Measurements from ENCODE around the gene PCP2. TPM values are rescaled to one million over a fixed set of nuclear protein-coding genes. Genes with fewer than 3 reads are reported as not detected.

The PCP2 gene
- total and polyA plus RNA-seq, 2 of the 13 experiments (the other 11 are each of a cell fraction or from before 2014, with no cell fraction given) = 0.62 TPM; not detected in 1

- TF ChIP-seq, protein P1, sequence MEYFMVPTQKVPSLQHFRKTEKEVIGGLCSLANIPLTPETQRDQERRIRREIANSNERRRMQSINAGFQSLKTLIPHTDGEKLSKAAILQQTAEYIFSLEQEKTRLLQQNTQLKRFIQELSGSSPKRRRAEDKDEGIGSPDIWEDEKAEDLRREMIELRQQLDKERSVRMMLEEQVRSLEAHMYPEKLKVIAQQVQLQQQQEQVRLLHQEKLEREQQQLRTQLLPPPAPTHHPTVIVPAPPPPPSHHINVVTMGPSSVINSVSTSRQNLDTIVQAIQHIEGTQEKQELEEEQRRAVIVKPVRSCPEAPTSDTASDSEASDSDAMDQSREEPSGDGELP (IDR thresholded peaks at IDR 0.05; ENCODE audit: borderline replicate concordance, low read depth) = peak; percentile 72; the same call in 1 of the 2 replicates
- no peak for TF ChIP-seq FOSL1 (CRISPR knock-in tag; IDR thresholded peaks at IDR 0.05; ENCODE audit: borderline replicate concordance)
- TF ChIP-seq KLF12 (CRISPR knock-in tag; IDR thresholded peaks at IDR 0.05; ENCODE audit: borderline replicate concordance) = no peak
- TF ChIP-seq ARID3A (IDR thresholded peaks at IDR 0.05; ENCODE audit: low read depth, low read length) = peak; percentile 63; the same call in 1 of the 2 replicates
- TF ChIP-seq, protein P2, sequence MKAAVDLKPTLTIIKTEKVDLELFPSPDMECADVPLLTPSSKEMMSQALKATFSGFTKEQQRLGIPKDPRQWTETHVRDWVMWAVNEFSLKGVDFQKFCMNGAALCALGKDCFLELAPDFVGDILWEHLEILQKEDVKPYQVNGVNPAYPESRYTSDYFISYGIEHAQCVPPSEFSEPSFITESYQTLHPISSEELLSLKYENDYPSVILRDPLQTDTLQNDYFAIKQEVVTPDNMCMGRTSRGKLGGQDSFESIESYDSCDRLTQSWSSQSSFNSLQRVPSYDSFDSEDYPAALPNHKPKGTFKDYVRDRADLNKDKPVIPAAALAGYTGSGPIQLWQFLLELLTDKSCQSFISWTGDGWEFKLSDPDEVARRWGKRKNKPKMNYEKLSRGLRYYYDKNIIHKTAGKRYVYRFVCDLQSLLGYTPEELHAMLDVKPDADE (CRISPR knock-in tag; IDR thresholded peaks at IDR 0.05) = no peak
- no peak for TF ChIP-seq ZNF777 (CRISPR knock-in tag; IDR thresholded peaks at IDR 0.05)
- peak; percentile 82 for TF ChIP-seq MEF2D (CRISPR knock-in tag; IDR thresholded peaks at IDR 0.05)
- TF ChIP-seq DRAP1 (CRISPR knock-in tag; IDR thresholded peaks at IDR 0.05) = peak; percentile 41
- TF ChIP-seq, protein P3, sequence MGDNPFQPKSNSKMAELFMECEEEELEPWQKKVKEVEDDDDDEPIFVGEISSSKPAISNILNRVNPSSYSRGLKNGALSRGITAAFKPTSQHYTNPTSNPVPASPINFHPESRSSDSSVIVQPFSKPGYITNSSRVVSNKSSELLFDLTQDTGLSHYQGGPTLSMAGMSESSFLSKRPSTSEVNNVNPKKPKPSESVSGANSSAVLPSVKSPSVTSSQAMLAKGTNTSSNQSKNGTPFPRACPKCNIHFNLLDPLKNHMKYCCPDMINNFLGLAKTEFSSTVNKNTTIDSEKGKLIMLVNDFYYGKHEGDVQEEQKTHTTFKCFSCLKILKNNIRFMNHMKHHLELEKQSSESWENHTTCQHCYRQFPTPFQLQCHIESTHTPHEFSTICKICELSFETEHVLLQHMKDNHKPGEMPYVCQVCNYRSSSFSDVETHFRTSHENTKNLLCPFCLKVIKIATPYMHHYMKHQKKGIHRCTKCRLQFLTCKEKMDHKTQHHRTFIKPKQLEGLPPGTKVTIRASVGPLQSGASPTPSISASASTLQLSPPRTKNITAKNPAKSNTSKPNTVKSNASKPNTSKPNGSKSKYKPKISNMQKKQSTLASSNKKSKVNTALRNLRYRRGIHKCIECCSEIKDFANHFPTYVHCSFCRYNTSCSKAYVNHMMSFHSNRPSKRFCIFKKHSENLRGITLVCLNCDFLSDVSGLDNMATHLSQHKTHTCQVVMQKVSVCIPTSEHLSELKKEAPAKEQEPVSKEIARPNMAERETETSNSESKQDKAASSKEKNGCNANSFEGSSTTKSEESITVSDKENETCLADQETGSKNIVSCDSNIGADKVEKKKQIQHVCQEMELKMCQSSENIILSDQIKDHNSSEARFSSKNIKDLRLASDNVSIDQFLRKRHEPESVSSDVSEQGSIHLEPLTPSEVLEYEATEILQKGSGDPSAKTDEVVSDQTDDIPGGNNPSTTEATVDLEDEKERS (CRISPR knock-in tag; IDR thresholded peaks at IDR 0.05) = no peak
- TF ChIP-seq, protein P4, sequence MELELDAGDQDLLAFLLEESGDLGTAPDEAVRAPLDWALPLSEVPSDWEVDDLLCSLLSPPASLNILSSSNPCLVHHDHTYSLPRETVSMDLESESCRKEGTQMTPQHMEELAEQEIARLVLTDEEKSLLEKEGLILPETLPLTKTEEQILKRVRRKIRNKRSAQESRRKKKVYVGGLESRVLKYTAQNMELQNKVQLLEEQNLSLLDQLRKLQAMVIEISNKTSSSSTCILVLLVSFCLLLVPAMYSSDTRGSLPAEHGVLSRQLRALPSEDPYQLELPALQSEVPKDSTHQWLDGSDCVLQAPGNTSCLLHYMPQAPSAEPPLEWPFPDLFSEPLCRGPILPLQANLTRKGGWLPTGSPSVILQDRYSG (CRISPR knock-in tag; IDR thresholded peaks at IDR 0.05) = no peak
- no peak for TF ChIP-seq ZSCAN22 (CRISPR knock-in tag; IDR thresholded peaks at IDR 0.05)
- peak; percentile 44; the same call in 1 of the 2 replicates for TF ChIP-seq ZBTB42 (CRISPR knock-in tag; IDR thresholded peaks at IDR 0.05)
- TF ChIP-seq ZNF841 (CRISPR knock-in tag; IDR thresholded peaks at IDR 0.05; ENCODE audit: borderline replicate concordance) = no peak
- peak; percentile 89 for TF ChIP-seq ISL2 (CRISPR knock-in tag; IDR thresholded peaks at IDR 0.05)
- no peak; the same call in 1 of the 2 replicates for TF ChIP-seq ZNF264 (CRISPR knock-in tag; IDR thresholded peaks at IDR 0.05)
- peak; percentile 98 for TF ChIP-seq TCF7 (IDR thresholded peaks at IDR 0.05; ENCODE audit: low read depth)
- TF ChIP-seq ZNF550 (CRISPR knock-in tag; IDR thresholded peaks at IDR 0.05; ENCODE audit: borderline replicate concordance) = no peak
- TF ChIP-seq PAX8 (CRISPR knock-in tag; IDR thresholded peaks at IDR 0.05; ENCODE audit: borderline replicate concordance) = no peak
- peak; percentile 70; the same call in 1 of the 2 replicates for TF ChIP-seq ZNF292 (CRISPR knock-in tag; IDR thresholded peaks at IDR 0.05; ENCODE audit: borderline replicate concordance, low read depth)
- no peak for TF ChIP-seq ZNF775 (CRISPR knock-in tag; IDR thresholded peaks at IDR 0.05; ENCODE audit: borderline replicate concordance)
- TF ChIP-seq MATR3 (CRISPR knock-in tag; IDR thresholded peaks at IDR 0.05) = no peak
- no peak for TF ChIP-seq ZNF747 (CRISPR knock-in tag; IDR thresholded peaks at IDR 0.05; ENCODE audit: borderline replicate concordance)
Observed at GRCh38 chr19:7652061-7652641, 18.6 kb upstream of the PCP2 start (continued).
